HG02943 (cell line): ENCODE results near the gene CERT1.
A peak's percentile ranks its signal among the peaks of the same experiment; 100 is the strongest.
"Not testable (repeated sequence)": the region's sequence is repeated elsewhere in the genome, so short reads cannot be mapped to it uniquely, and the experiment has no call there.

Source experiments
- ATAC-seq: cut with Tn5 transposase; IDR thresholded peaks from one replicate; pipeline ENCODE4 v1.9.1; 2021; ENCODE audit warnings: mild to moderate bottlenecking, low read depth, moderate library complexity; ENCODE audit not compliant: unreplicated experiment

The CERT1 gene

DNA sequence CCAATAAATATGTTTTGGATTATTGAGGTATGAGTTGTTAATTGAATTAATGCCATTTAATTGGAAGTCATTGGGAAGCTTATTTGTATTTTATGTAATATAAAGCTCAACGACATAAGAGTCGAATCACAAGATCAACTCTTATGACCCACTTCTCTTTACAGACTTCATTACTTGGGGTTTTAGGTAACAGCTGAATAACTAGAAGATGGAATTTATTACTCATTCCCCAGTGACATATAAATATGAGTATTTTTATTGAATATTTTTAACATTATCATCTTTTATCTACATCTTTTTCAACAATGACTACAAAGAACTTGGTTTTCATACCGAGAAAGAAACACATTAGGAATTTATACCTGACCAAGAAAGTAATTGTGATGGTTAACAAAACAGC, 153.3 kb downstream of the CERT1 start:
- no peak for ATAC-seq

- ATAC-seq, result no peak
Measured at GRCh38 chr5:75356719-75357118, 154.7 kb downstream of the CERT1 start.

- no peak for ATAC-seq
Measured at GRCh38 chr5:75355236-75355635, 156.2 kb downstream of the CERT1 start.

GRCh38 chr5:75351139-75351926, 160.1 kb downstream of the CERT1 start:
- no peak for ATAC-seq

- ATAC-seq, result no peak
Measured at GRCh38 chr5:75349663-75350062, 161.8 kb downstream of the CERT1 start.

DNA sequence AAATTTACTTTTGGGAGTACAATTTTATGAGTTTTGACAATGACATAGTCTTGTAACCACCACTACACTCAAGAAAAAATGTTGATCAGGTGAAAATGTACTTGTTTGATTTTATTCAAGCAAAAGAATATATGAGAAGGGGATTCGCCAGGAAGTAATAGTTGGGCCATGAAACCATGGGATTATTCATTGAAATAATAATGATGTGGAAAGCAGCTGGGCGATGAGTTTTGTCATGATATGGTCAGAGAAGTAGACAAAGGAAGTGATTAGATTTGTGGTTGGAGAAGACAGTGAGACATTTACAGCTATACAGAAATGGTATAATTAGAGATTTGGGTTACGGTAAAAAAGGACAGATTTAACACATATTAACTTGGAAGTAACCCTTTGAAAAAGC, 163.2 kb downstream of the CERT1 start:
- no peak for ATAC-seq

DNA sequence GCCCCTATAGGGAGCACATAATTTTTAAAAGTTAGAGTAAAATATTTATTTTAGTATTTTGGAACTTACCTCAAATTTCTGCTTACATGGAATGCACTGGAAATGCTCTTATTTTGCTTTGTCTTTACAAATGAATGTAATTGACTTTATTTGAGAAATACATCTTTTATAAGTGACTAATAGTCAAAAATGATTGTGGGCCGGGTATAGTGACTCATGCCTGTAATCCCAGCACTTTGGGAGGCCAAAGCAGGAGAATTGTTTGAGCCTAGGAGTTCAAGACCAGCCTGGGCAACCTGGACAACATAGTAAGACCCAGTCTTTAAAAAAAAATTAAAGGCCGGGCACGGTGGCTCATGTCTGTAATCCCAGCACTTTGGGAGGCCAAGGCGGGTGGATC, 168.6 kb downstream of the CERT1 start:
- no peak for ATAC-seq

DNA sequence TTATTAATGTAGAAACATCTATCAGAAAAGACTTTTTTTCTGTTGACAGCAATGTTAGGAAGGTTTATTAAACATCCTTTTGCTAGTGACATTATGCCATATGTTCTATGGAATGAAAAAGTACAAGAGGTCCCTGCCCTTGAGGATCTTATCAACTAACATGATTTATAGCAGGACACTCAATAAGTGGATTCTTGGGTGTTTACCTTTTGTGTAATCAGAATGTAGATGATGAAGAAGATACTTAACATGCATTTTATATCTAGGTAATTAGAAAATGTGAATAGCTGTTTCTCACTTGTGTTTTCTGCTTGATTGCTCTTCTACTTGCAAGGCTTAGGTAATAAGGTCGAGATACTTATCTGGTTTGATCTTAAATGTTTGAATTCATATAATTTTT, 169.5 kb downstream of the CERT1 start:
- no peak for ATAC-seq

DNA sequence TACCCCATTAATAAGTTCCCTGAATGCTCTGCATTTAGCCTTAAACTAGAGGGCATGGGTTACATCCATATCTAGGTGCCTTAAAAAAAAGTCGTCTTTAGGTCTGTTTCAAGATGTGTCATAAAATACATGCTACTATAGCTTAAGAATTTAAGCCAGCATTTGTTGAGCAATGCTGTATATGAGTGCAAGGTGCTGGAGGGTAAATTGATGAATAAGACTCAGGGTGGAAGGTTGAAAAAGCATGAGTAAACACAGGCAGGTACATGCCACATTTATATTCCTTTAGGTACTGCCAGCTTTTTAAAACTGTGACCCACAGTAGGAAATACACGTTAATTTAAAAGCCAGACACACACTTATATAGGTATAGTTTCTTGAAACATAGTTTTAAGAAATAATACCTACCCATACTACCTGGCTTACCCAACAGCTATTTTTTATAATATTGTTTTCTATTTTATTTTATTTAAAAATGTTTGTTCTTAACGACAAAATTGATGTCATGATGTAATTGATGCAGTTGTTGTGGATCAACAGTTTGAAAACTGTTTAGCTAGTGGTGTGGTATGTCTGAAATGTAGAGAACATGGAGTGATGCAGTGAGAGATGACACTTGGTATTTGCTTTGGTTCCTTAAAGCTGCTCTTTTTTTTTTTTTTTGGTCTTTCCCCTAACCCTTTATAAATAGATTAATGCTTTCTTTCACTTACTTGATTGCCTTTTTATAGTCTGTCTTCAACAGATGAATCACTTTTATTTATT, 170.5 kb downstream of the CERT1 start:
- ATAC-seq, result no peak

DNA sequence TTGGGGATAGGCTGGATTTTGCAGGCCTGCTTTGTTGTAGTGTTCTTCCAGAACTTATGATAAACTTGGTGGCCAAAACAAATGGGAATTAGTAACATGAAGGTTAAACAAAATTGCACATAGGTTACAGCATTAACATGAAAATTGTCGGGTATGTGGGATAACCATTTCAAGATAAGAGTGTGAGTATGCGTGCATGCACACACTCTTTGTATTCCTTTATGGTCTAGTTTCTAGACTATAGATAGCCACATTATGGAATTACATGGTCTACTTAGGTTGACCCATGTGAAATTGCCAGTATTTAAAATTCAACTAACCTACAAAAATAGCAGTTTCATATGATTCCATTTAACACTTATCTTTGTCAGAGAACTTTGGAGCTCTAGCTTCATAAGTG, 173.0 kb downstream of the CERT1 start:
- ATAC-seq, result no peak

DNA sequence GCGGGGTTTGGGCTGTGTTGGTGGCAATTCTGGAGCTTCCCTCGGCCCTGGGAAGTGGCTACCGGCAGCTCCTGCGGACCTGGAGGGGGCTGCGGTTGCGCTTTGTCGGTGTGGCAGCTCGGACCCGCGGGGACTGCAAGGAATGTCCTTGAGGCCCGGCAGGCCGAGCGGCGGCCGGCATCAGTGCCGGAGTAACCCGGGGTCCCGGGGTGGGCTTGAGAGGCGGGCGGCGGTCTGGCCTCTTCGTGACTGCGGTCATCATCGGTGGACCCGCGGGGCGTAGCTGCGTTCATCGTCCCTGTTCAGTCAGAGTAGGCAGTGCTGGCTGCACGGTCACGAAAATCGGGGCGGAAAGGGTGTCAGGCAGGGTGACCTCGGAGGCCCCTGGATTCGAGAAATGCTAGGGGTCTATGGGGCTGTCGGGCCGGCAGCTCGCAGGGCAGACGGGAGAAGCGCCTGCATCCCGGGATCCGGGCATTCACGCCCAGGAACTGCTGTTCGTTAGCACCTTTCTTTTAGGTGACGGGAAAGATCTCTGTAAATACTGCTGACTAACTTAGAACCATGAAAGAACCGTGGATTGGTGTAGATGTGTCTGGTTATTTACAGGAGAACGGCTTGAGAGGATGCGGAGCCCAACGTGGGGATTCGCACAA, 173.9 kb downstream of the CERT1 start:
- peak; percentile 6 for ATAC-seq

DNA sequence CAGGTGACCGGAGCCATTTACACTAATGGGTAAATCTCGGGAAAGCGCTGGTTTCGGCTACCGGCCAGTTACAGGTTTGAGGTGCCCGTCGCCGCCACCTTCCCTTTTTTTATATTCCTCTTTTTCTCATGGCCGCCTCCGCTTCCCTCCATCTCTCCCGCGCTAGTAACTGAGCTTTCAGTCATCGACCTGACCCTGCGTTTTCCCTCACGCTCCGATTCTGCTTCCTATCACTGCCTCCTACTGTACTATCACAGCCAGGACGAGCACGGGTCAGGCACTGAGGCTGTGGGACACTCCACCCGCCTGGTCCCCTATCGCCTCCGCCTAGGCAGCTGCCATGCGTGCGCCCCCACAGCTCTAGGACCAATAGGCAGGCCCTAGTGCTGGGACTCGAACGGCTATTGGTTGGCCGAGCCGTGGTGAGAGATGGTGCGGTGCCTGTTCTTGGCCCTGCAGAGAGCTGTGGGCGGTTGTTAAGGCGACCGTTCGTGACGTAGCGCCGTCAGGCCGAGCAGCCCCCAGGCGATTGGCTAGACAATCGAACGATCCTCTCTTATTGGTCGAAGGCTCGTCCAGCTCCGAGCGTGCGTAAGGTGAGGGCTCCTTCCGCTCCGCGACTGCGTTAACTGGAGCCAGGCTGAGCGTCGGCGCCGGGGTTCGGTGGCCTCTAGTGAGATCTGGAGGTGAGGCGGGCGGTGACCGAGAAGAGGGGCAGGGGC, 174.7 kb downstream of the CERT1 start, which contains the start of gene HMGCR:
Gene HMGCR, plus strand, starts transcription at position 606 of the 722 bp plus-strand sequence. CDS start 5,386 bp downstream, outside the sequence.
- ATAC-seq, result peak; percentile 98

GRCh38 chr5:75335952-75336614, 175.3 kb downstream of the CERT1 start:
- peak; percentile 3 for ATAC-seq

DNA sequence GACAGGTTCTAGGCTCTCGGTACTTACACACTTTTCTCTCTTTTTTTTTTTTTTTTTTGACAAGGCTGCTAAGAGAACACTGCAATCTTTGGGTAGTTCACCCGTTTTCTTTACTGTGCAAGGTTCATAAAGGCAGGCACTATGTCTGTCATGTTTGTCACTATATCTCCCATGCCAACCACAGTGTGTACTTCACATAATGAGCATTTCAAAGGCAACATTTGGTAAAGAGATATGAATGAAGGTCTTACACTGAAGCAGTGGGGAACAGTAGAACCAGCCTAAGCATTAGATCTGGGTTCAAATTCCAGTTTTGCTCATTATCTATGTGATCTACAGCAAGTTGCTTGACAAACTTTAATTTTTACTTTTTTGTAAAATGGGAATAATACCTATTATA, 175.9 kb downstream of the CERT1 start:
- ATAC-seq, result no peak

- ATAC-seq, result not testable (repeated sequence)
Measured at GRCh38 chr5:75334413-75334812, 177.0 kb downstream of the CERT1 start.

DNA sequence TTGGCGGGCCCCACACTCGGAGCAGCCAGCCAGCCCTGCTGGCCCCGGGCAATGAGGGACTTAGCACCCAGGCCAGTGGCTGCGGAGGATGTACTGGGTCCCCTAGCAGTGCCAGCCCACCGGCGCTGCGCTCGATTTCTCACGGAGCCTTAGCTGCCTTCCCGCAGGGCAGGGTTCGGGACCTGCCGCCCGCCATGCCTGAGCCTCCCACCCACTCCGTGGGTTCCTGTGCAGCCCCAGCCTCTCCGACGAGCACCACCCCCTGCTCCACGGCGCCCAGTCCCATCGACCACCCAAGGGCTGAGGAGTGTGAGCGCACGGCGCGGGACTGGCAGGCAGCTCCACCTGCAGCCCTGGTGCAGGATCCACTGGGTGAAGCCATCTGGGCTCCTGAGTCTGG, 177.7 kb downstream of the CERT1 start:
- ATAC-seq, result not testable (repeated sequence)

DNA sequence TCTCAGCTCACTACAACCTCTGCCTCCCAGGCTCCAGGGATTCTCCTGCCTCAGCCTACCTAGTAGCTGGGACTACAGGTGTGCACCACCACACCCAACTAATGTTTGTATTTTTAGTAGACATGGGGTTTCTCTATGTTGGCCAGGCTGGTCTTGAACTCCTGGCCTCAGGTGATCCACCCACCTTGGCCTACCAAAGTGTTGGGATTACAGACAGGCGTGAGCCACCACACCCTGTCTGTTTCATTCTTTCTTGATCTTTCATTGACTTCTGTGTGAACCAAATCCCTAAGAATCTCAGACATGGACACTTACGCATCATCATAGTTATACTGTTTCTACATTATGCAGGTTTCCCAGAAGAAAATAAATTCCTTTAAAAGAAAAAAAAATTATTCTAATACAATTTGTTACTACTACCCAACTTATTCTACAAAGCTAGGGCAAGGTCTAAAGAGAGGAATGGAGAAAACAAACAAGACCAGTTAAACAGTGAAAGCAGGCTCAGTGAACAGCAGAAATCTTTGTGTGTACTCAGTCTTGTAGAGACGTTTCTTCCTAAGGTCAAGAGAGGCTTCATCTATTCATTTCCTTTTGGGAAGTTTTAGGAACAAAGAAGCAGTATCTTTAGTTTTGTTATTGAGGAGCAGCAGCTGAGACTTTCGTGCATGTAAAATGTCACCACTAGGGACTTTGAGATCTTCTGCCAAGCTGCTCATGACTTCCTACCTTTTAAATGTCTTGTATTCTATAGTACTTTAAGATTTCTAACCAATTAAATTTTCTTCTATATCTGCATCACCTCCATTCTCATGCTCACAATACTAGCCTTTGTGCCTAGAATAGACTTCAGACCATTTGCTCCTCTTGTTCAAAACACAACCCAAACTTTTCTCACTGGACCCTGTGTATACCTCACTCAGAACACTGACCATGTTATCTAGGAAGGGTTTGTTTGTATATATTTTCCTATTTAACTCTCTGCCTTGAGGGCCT, 180.0 kb downstream of the CERT1 start:
- ATAC-seq, result no peak

DNA sequence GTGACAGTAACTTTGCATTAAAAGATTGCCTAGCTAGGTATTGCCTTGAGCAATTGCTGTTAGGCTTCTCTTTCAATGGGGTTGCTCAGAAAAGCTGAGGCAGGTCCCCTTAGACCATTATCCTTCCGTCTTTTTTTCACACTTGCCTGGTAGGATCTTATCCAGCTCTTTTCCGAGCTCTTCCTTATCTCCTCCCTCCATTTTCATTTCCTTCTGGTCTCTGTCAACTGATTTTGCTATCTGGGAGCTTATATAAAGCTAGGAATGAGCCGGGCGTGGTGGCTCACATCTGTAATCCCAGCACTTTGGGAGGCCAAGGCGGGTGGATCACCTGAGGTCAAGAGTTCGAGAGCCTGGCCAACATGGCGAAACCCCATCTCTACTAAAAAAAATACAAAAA, 181.0 kb downstream of the CERT1 start:
- ATAC-seq, result no peak
